ENCODE data around the gene FBXO45.
"Not testable (repeated sequence)": the region's sequence is repeated elsewhere in the genome, so short reads cannot be mapped to it uniquely, and the experiment has no call there.

The FBXO45 gene

DNA sequence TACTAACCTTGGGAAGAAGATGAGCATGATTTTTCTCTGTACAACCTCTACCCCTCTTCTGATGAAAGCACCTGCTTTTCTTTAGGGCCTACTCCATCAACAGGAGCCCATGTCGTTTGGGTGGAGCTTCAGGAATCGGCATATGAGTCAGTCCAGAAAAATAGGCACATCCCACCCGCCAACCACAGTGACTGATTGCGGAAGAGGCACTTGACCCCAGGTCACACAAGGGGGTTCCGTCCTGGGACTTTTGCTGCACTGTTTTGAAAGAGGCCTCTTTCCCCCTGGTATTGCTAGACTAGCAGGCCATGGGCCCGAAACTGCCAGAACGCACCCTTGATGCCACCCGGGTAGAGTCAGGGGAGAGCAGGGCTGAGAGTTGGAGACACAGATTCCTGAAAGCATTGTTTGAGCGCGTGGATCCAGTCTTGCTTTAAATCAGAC is 51.7 kb downstream of the FBXO45 start:
- DNase-seq: no peak

DNA sequence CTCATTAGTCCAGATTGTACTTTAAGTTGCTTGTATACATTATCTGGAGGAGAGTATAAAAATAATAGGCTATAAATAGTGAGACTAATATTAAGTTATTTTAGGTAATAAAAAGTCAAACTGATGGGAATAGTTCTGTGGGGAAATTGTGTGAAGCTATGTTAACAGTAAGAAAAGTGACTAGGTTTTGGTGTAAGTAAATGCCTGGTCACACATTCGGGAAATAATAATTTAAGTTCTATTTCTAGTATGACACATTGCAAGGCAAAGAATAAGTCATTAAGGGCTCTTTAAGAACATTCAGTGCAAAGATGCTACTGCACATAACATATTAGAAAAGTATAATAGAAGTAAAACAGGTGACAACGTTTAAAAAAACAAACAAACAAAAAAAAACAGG is 52.2 kb downstream of the FBXO45 start:
- no peak for DNase-seq

DNA sequence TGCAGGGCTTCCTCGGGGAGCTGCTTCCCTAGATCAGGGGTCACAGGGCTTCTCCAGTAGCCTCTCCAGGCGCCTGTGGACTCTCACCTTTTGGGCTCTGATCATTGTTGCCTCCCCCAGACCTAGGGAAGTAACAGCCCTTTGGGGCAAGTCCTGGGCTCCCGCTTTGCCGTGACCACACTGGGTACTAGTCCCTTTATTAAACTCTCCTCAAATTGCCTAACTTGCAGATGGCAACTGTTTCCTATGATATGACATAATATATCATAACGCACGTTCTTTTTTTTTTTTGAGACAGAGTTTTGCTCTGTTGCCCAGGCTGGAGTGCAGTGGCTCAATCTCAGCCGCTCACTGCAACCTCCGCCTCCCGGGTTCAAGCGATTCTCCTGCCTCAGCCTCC is 53.2 kb downstream of the FBXO45 start:
- no peak for DNase-seq

DNA sequence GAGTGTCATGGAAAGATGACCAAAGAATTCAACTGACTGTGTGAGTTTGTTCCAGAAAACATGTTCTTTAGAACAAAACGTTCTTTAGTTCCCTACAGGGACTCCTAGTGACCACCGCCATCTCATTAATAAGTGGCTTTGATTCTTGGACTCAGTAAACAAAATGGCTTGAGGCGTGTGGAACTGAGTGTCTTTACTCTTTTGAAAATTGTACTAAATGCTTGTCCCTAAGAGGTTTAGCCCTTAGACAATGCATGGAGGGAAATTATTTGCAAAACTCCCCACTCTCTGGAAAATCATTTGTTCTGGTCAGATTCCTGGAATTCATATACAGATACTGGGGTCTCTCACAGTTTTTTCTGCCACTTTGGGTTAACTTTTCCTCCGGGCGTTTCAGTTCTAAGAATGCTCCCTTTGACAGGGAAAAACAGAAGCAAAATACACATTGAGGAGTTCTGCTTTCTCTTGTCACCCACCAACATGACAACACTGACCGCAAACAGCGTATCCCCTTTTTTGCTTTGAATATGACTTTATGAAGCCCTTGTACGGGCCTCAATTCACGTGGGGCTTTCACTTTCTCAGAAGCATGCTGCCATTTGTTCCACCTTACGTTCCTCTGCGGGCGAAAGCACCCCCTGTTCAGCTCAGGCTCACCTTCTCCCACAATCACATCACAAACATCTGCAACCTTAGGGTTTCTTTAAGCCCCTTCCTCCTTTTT is 55.8 kb downstream of the FBXO45 start:
- DNase-seq: no peak

DNA sequence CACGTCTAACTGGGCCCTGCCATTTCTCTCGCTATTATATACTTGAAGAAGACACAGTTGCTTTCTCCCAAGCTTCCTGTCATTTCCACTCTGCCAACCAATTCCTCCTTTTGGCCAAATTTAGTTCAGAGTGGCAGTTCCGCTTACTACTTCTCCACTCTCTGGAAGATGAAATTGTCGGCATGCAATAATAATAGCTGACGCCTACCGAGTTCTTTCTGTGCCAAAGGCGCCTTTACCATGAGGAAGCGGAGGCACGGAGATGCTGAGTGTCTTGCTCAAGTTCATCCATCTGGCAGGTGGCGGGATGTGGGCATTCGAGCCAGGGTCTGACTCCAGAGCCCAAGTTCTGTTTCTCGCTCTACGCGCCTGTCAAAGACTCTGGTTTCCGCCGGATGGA is 56.4 kb downstream of the FBXO45 start:
- DNase-seq: no peak

DNA sequence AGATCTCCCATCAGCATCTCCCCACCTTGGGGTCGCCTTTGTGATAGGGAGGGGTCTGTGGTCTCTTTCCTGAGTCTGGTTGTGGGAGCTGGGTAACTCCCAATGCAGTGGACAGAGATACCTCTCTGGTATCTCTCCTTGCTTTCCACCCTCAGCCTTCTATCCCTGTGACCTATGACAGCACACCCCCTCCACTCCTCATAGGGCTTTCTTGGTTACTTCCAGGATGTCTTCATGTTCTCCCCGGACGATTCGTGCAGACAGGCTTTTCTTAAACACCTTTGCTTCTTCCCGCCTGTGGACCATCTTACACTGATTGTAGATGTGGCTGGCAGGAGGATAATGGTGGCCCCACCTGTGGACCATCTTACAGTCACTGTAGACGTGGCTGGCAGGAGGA is 56.9 kb downstream of the FBXO45 start:
- DNase-seq: no peak

DNA sequence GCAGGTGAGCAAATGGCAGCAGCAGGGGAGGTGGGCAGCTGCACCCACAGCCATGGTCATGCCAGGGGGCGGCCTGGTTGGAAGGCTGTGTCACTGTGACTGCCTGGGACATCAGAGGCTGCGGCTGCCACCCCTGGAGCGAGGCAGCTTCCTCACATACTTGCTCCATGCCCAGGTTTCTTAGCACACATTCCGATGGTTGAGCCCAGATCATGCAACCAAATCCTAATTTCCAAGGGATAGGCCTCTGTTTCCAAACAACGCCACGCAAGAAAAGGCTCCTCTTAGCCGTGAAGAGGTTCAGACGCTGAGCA is 59.4 kb downstream of the FBXO45 start:
- no peak for DNase-seq

DNA sequence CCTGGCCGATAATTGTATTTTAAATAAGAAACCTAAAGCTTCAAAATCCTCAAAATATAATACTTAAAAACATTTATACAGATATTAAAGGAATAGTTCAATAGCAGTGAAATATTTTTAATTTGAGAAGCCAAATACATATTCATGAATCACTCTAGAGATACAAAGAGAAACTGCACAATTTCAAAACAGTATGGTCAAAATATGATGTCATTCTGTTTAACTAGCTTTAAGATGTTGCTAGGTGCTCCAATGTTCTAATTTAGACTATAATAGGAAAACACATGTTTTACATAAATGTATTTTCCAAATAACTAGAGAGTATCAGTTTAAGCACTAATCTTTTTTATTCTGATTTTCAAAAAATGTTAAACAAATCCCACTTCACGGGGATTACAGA is 60.8 kb downstream of the FBXO45 start:
- no peak for DNase-seq

DNA sequence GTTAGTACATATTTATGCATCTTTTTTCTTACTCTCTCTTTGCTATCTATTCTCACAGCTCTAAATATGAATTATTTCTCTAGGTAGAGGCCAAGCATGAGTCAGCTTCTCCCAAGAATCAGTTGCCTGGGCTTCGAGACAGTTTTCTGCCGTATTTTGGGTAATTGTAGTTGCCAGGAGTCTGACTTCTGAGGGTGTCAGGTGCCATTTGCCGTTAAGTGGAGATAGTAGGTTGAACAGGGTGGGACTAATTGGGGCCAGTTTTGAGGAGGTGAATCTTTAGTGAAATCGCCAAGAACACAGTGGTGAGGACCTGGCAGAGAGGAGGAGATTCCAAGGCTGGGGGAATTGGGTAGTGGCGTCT is 63.2 kb downstream of the FBXO45 start:
- no peak for DNase-seq

DNA sequence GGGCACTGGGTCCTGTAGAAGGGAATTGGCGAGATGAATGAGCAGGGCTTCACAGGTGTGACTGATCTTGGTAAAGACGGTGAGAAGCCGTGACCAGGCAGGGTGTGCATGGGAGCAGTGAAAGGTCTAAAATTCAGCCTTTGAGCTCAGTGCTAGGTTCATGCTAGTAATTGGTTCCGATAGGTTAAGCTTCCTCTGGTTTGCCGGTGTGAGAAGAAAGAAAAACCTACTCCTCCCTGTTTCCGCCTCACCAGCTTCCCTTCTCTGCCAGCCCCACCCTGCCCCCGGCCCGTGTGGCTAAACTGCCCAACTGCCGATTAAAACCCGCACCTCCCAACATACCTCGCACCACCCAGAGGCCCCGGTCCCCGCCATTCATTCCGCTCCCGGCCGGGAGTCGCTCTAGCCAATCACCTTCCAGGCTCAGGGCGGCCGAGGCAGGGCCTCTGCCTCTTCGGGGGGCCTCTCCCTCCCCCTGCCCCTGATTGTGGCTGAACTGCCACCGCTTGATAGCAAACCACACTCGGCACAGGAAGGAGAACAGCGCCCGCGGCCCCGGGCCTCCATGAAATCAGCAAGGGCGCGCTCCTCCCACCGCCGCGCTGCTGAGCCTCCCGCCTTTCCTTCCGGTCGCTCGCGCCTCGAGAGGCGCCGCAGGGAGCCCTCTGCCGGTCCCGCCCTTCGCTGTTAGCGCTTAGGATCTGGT is 63.7 kb downstream of the FBXO45 start:
- DNase-seq: peak; percentile 97

DNA sequence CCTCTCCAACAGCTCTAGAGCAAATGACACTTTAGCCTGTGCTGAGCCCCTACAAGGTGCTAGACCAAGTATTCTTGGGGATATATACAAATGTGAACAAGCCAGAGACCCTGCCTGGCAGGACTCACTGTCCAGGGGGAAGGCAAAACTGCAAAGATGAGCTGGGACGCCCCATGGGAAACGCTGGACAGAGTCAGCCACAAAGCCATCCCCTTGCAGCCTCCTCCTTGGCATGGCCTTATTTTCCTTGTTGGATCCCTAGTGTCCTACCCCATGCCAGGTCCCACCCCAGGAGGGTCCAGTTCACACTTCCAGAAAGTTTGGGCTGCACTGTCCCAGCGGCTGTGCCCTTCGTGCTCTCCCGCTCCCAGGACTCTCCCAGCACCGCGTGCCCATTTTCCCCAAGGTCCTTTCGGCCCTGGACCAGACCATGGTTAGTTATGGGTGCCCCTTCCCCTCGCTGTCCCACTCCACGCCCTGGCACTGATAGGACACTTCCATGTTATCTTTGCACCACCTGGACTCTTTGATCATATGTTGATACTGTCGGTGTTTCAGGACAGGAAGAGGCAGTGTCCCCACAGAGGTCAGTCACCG is 65.2 kb downstream of the FBXO45 start:
- no peak for DNase-seq

DNA sequence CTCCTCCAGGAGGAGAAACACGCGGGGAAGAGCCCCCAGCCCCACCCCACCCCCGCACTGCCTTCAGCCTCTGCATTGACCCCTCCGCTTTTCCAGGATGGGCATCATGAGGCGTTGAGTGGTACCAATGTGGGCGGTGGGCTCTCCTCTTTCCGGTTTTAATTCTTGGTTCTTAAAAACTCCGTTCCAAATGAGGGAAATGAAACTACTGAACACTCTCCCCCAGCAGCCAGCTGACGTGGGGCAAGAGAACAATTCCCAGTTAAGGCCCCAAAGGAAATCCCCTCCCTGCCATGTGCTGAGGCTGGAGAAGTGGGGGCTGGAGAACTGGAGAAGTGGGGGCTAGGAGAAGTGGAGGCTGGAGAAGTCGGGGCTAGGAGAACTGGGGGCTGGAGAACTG is 65.8 kb downstream of the FBXO45 start:
- DNase-seq: no peak

DNA sequence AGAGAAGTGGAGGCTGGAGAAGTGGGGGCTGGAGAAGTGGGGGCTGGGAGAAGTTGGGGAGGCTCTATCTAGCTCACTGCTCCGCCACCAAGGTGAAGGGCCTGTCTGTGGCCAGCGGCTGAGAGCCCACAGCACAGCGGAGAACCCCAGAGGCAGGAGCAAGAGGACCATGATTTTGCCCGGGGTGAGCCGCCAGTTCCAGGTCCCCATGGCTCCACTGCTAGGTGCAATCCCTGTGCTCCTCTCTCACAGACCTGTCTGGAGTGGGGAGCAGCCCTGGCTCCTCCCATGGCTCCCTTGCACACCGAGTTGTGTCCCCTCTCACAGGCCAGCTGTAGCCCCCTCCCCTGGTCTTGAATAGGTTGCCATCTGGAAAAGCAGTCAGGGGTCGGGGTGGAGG is 66.4 kb downstream of the FBXO45 start:
- DNase-seq: no peak

DNA sequence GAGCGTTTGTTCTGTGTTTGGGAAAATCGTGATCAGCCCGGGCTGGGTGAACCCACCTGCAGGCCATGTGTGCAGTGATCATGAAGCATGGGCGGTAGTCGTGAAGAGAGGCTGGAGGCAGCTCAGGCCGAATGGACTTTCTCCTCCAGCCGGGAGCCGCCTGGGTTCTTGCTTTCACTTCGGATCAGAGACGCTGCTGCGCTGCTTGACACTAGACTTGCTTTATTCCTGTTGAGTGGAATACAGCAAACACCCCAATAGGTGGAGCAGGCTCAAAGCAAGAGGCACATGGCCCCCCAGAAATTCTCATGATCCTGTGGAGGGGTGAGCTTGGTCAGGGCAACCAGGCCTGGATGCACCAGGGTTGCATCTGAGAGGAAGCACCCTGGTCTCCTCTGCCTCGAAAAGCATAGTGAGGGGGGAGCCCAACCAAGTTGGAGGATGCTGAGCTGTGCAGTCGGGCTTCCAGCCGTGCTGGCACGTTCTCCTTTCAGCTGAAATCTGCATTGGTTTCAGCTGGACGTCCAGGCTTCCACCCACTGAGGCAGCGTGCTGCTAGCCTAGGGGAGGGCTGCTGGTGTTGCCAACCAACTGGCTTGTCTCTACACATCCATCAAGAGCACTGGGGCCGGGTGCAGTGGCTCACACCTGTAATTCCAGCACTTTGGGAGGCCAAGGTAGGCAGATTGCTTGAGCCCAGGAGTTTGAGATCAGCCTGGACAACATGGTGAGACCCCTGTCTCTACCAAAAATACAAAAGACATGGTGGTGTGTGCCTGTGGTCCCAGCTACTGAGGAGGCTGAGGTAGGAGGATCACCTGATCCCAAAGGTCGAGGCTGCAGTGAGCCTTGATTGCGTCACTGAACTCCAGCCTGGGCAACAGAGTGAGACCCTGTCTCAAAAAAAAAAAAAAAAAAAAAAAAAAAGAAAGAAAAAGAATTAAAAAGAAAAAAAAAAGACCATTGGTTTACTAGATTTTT is 68.2 kb downstream of the FBXO45 start:
- no peak for DNase-seq

DNA sequence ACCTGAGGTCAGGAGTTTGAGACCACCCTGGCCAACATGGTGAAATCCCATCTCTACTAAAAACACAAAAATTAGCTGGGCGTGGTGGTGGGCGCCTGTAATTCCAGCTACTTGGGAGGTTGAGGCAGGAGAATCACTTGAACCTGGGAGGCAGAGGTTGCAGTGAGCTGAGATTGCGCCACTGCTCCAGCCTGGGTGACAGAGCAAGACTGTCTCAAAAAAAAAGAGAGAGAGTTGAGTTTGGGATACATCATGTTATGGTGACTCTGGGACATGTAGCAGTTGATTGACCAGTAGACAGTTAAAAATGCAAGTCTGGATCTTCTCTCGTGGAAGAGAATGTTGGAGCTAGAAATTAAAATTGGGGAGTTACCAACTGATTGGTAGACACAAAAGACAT is 69.5 kb downstream of the FBXO45 start:
- DNase-seq: not testable (repeated sequence)
